NOMO-1 treated with DMSO at 0.1 percent for 48 hours (cell line): Measurements from ENCODE around the gene MIF4GD.
A peak's percentile ranks its signal among the peaks of the same experiment; 100 is the strongest.
"Not testable (repeated sequence)": the region's sequence is repeated elsewhere in the genome, so short reads cannot be mapped to it uniquely, and the experiment has no call there.

Source experiments
- DNase-seq: peaks from one replicate; lab custom pipeline; 2025; ENCODE audit not compliant: unreplicated experiment; lab: John Stamatoyannopoulos, UW

MIF4GD gene

GRCh38 chr17:75261336-75262111 lies 9.5 kb downstream of the MIF4GD start, which contains the start of the genes GGA3 and MRPS7:
GGA3 (minus strand) TSS chr17:75261606; CDS start chr17:75261587, 19 bp downstream.
MRPS7 (plus strand) TSS chr17:75261879; CDS start chr17:75261901, 22 bp downstream.
- DNase-seq = peak; percentile 94

GRCh38 chr17:75260641-75261335 lies 10.2 kb downstream of the MIF4GD start:
- peak; percentile 49 for DNase-seq

GRCh38 chr17:75257228-75257627 lies 13.8 kb downstream of the MIF4GD start:
- DNase-seq = not testable (repeated sequence)

- not testable (repeated sequence) for DNase-seq
Observed at GRCh38 chr17:75255954-75256698, 14.9 kb downstream of the MIF4GD start.

- DNase-seq = no peak
Observed at GRCh38 chr17:75252039-75252816, 18.8 kb downstream of the MIF4GD start.

GRCh38 chr17:75250009-75250471 lies 21.0 kb downstream of the MIF4GD start:
- DNase-seq = peak; percentile 42

GRCh38 chr17:75249564-75249963 lies 21.5 kb downstream of the MIF4GD start:
- no peak for DNase-seq

- DNase-seq = no peak
Observed at GRCh38 chr17:75246404-75246803, 24.6 kb downstream of the MIF4GD start.

- DNase-seq = no peak
Observed at GRCh38 chr17:75245011-75245410, 26.0 kb downstream of the MIF4GD start.

GRCh38 chr17:75244133-75244866 lies 26.7 kb downstream of the MIF4GD start:
- DNase-seq = peak; percentile 90

GRCh38 chr17:75242461-75243042 lies 28.5 kb downstream of the MIF4GD start:
- no peak for DNase-seq

GRCh38 chr17:75241996-75242460 lies 29.0 kb downstream of the MIF4GD start:
- no peak for DNase-seq

GRCh38 chr17:75241502-75241901 lies 29.5 kb downstream of the MIF4GD start:
- DNase-seq = no peak

GRCh38 chr17:75241143-75241430 lies 29.9 kb downstream of the MIF4GD start:
- no peak for DNase-seq

- peak; percentile 19 for DNase-seq
Observed at GRCh38 chr17:75240394-75241142, 30.5 kb downstream of the MIF4GD start.

GRCh38 chr17:75239778-75240393 lies 31.1 kb downstream of the MIF4GD start:
- no peak for DNase-seq

- no peak for DNase-seq
Observed at GRCh38 chr17:75239214-75239613, 31.8 kb downstream of the MIF4GD start.

GRCh38 chr17:75238684-75239191 lies 32.3 kb downstream of the MIF4GD start:
- peak; percentile 64 for DNase-seq
